ENCODE results near the gene HAUS3. TPM values are rescaled to one million over a fixed set of nuclear protein-coding genes. Genes with fewer than 3 reads are reported as not detected.

HAUS3 gene, protein sequence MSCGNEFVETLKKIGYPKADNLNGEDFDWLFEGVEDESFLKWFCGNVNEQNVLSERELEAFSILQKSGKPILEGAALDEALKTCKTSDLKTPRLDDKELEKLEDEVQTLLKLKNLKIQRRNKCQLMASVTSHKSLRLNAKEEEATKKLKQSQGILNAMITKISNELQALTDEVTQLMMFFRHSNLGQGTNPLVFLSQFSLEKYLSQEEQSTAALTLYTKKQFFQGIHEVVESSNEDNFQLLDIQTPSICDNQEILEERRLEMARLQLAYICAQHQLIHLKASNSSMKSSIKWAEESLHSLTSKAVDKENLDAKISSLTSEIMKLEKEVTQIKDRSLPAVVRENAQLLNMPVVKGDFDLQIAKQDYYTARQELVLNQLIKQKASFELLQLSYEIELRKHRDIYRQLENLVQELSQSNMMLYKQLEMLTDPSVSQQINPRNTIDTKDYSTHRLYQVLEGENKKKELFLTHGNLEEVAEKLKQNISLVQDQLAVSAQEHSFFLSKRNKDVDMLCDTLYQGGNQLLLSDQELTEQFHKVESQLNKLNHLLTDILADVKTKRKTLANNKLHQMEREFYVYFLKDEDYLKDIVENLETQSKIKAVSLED
- total RNA-seq: 7.4 and 16.7 TPM in 2 replicates

DNA sequence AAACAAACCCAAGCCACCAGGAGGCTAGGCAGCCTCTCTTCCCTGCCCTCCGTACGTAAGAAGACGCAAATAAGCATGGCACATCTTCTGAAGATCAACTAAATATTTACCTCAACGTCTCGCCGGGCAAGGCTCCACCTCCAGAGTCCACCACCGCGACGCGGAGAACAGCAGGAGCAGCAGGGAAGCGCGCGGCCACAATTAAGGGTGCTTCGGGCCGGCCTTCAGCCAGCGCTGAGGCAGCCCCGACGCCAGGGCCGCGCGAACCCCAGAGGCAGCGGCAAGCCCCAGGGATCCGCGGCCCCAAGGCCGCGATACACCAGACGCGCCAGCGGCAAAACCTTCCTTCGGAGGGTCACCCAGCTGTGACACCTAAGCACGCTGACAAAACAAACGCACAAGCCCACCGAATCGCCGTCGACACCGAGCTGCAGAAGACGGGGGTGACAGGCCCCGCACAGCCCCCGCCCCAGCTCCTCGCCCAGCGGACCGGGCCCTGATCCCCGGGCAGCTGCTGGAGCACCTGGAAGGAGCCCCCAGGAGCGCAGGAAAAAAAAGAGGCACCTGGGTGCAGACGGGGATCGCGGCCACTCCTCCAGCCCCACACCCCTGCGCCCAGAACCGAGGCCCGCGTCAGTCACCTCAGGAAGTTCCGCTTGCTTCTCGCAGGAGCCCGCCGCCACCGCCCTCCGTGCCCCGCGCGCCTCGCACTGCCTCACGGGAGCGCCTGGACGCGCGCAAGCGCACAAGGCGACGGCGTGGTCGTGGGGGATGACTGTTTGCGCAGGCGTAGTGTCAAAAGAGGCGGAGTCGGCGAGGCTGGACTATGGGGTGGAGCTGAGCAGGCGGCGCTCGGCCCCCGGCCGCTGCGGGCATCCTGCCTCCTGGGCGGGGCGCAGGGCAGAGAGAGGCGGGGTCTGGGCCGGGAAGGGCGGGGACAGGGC is at the start of gene HAUS3, which contains the start of gene POLN:
HAUS3 (minus strand) TSS at position 712 of the 944 bp plus-strand sequence. CDS start 1,175 bp downstream, outside the sequence.
POLN (minus strand) TSS at position 712 of the 944 bp plus-strand sequence. CDS start 12,890 bp downstream, outside the sequence.
- DNase-seq (ENCODE audit: extremely low read depth, low read depth, low spot score): peak; percentile 78

DNA sequence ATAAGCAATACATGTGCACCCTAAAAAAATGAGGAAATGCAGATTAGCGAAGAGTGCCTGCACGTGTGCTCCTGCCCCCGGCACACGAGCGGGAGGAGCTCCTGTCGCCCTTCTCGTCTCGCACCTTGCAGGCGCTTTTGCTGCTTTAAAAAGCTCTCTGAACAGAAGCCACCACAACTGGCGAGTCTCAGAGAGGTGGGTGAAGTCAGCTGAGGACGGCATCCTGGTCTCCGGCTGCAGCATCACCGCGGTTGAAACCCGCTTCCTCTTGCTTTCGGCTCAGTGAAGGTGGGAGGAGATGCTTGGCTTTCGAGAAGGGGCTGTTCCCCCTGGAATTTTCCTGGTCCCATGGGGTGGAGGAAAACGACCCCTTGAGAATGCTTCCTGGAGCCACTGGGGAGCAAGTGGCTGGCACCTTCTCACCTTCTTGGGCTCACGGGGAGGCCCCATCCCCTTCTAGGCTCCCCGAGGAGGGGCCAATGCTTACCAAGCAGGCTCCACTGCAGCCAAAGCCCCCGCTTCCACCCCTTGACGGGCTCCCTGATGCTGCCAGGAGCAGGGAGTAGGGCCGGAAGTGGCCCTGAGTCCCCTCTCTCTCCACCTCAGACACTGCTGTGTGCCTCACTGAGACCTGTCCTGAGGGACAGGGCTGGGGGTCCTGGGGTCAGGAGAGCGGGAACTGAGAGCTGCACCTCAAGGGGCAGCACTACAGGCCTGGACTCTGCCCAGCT is 49.2 kb upstream of the HAUS3 start:
- no peak for DNase-seq (ENCODE audit: extremely low read depth, low read depth, low spot score)

DNA sequence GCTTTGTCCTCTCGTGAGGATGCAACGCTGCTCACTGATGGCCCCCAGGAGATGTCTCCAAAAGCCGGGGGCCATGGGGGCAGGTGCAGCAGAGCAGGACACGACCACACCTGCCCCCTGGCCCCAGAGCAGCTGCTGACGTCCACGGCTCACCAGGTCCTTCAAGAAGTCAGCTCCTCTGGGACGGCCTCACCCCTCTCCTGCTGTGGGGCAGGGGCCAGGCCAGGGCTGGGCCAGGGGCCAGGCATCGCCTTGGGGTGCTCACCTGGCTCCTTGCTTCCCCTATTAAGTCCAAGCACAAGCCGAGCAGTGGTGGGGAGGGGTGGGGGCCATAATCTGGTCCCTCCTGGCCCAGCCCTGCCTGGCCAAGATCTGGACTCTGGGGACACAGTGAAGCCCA is 48.6 kb upstream of the HAUS3 start:
- DNase-seq (ENCODE audit: extremely low read depth, low read depth, low spot score): no peak

DNA sequence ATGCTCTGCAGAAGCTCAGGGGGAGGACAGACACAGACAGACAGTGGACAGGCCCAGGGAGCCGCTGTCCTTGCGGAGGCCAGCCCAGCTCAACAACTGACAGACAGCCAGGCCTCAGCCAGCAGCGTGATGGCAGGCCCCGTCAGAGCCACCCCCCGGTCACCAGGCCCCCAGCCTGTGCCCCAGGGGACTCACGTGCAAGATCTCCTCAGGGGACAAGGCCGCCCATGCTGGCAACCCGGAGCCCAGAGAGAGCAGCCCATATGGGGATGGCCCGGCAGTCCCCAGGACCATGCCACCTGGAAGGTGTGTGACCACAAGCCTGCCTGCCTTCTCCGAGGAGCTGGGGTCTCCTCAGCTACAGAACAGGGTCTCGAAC is 48.0 kb upstream of the HAUS3 start:
- no peak for DNase-seq (ENCODE audit: extremely low read depth, low read depth, low spot score)

DNA sequence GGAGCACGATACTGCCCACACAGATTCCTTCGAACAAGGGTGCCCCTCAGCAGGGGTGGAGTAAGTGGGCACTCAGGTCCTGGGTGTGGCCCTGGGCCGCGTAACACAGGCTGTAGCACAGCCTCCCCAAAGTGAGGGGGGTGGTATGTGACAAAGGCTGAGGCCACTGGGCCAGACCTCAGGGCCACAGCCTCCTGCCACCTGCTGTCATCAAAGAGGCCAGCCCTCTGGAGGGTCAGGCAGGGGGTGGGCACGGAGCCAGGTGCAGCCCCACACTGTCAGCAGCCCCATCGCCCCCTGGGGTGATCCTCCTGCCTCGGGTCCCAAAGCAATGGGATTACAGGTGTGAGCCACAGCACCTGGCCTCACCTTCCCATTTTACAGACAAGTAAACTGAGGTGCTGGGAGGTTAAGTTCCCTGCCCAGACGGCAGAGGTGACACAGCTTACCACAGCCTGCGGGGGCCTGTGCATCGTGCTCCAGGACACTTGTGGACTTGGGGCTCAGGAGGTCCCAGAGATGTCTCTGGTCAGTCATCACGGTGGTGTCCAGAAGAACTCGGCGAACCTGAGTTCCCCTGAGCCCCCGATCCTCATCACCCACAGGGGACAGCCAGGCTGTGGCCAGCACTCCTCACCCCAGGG is 47.5 kb upstream of the HAUS3 start:
- DNase-seq (ENCODE audit: extremely low read depth, low read depth, low spot score): no peak

DNA sequence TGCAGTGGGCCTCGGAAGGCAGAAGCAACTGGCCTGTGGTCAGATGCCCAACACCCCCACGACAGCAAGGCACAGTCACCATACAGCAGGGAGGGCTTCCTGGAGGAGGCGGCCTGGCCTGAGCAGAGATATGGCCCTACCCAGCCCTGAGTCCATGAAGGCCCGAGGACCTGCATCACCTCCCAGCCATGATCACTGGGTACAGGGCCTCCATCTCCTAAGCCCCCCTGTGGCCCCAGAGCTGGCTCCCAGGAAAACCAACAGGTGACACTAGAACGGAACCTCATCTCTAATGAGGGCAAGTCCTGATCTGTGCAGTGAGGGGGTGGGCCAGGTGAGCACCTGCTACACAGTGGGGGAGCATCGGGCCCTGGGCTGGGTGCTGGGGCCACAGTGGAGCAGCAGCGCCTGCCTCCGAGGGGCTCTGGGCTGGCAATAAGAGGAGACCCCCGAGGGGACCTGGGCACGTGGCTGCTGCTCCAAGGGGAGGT is 46.2 kb upstream of the HAUS3 start:
- no peak for DNase-seq (ENCODE audit: extremely low read depth, low read depth, low spot score)

DNA sequence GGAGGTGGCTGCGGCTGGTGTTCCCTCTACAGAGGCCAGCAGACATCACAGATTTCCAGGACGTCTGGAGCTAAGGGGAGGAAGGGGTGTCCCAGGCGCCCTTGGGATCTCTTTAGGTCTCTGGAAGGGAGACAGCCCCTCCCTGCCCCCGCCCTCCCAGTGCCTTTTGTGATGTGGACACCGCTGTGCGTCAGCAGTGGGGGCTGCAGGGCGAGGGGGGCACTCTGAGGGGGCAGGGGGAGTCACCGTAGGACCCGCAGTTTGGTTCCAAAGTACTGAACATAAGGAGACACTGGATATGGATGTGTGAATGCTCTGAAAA is 45.6 kb upstream of the HAUS3 start:
- no peak for DNase-seq (ENCODE audit: extremely low read depth, low read depth, low spot score)

DNA sequence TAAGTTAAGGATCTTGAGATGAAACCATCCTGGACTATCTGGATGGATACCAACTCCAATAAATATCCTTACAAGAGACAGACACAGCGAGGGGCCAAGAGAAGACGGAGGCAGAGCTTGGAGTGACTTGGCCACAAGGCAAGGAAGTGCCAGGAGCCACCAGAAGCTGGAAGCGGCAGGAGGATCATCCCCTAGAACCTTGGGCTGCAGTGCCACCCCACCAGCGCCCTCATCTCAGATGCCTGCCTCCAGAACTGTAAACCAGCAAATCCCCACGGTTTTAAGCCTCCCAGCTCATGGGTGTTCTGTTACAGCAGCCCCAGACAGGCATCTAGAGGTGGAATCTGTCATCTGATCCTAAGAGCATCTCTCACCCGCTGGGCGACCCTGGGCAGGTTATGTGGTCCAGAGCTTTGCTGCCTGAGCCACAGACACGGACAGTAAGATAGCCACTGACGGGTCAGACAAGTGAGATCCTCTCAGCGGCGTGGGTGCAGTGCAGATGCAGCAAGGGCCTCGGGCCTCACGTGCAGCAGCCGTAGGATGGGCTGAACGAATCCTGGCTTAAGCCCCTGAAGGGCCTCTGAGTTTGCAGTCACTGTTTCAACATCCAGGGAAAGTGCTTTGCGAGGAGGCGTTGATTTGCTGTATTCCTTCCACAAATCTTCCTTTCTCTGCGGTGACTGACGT is 45.1 kb upstream of the HAUS3 start:
- no peak for DNase-seq (ENCODE audit: extremely low read depth, low read depth, low spot score)

DNA sequence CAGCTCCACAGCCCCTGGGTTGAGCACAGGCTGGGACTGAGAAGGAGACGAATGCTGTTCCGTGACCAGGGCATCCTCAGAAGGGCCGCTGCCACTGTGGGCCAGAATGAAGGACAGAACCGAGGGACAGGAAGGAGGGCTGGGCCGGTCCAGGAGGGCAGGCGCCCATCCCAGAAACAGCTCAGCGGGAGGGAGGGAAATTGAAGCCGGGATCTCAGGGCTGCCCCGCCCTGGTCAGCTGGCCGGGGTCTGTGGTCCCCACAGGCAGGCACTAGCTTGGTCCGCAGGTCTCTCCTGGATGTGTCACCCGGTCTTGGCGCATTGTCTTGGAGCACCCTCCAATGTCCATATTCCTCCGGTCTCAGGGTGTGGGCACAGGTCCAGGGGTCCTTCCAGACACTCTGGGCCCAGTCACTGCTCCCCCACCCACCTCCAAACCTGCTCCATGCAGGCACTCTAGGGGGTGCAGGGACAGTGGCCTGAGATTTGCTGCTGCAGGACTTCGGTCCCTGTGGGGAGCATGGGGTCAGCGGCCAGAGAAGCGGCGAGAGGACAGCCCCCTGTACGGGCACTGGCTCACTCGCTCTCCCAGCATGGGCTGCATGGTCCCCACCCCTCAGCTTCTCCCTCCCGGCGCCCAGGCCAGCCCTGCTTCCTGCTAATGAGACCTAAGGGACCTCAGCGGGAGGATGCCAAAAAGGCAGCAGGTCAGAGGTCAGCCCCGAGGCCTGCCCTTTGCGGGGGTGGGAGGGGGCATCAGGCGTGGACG is 43.9 kb upstream of the HAUS3 start:
- no peak for DNase-seq (ENCODE audit: extremely low read depth, low read depth, low spot score)

DNA sequence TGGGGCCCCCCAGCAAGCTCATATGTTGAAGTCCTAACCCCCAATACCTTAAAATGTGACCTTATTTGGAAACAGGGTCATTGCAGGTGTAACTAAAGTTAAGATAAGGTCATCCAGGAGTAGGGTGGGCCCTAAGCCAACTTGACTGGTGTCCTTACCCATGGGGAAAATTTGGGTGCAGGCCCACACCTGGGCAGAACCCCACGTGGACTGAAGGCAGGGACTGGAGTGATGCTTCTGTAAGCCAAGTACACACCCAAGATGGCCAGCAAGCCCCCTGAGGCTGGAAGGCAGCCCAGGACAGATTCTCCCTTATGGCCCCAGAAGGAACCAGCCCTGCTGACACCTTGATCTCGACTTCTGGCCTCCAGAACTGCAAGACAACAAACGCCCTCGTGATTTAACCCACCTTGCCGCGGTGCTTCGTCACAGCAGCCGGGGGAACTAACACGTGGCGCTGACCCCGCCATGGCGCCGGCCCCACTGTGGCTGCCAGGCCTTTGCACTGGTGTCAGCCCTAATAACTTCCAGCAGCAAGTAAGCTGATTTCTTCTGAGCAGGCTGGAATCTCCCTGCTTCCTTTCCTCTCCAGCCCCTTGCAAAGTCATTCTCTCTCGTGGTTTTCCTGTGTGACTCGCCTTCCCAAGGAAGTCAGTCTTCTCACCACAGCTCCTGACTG is 43.2 kb upstream of the HAUS3 start:
- DNase-seq (ENCODE audit: extremely low read depth, low read depth, low spot score): no peak

DNA sequence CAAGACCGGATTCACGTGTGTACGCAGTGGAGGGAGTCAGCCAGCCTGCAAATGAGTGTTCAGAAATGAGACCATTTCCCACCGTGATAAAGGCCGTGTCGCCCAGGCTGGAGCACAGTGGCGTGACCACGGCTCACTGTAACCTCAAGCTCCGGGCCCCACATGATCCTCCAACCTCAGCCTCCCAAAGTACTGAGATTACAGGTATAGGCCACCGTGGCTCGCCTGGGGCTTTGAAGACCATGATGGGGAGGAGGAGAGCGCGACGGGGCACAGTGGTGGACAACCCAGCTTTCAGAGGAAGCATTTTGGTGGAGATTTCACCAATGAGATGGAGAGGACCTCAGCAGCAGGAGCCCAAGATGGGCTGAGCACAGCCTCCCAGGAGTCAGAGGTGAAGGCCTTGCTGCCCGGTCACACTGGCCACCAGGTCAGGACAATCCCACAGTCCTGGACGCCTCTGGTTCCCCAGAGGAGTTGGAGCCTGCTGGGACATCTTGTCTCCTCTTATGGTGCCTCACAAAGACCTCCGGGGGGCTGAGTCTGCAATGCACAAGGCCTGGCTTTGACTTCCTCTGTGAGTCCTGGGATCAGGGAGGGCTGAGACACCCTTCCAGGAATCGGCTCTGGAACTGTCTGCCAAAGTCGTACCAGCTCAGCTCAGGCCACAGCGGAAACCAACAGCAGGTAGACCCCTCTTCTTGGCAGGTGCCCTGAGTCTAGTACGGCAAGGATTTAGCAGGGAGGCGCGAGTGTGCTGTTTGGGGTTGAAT is 42.4 kb upstream of the HAUS3 start:
- no peak for DNase-seq (ENCODE audit: extremely low read depth, low read depth, low spot score)

DNA sequence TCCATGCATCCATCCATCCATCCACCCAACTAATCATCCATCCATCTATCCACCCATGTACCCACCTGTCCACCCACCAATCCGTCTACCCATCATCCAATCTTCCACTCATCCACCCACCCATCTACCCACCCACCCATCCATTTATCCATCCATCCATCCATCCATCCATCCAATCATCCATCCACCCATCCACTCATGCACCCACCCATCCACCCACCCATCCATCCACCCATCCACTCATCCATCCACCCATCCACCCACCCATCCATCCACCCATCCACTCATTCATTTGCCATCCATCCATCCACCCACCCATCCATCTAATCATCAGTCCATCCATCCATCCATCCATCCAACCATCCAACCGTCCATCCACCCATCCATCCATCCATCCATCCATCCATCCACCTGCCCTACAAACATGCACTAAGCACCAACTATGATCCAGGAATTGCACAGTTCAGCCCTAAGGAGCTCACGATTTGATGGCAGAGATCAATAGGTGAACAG is 41.3 kb upstream of the HAUS3 start:
- no peak for DNase-seq (ENCODE audit: extremely low read depth, low read depth, low spot score)

DNA sequence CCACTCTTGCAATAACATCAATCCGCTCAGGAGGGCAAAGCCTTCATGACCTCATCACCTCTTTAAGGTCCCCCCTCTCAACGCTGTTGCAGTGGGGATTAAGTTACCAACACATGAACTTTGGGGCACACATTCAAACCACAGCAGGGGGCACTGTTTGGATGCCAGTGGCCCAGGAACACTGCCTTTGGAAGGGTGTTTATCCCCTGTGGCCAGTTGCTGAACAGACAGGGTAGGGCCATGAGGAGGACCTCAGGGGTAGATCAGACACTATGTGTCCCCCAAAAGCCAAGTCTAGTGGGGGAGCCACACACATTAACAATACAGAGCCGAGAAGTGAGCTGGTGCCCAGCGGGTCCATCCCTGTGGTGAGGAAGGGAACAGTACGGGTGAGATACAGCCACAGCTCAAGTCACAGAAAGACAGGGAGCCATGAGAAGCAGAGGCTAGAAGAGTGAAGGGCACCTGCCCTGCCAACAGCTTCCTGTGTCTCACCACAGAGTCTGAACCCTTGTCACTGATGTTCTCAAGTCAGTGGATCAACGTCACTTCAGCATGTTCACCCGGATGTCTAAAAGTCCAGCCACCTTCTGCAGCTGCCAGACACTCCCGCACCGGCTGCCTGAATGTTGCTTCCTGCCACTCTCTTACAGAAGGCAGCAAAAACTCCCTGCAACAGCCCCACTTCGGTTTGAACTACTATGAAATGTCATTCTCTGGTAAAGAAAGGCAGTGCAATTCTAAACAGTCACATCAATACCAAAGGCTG is 39.8 kb upstream of the HAUS3 start:
- no peak for DNase-seq (ENCODE audit: extremely low read depth, low read depth, low spot score)

DNA sequence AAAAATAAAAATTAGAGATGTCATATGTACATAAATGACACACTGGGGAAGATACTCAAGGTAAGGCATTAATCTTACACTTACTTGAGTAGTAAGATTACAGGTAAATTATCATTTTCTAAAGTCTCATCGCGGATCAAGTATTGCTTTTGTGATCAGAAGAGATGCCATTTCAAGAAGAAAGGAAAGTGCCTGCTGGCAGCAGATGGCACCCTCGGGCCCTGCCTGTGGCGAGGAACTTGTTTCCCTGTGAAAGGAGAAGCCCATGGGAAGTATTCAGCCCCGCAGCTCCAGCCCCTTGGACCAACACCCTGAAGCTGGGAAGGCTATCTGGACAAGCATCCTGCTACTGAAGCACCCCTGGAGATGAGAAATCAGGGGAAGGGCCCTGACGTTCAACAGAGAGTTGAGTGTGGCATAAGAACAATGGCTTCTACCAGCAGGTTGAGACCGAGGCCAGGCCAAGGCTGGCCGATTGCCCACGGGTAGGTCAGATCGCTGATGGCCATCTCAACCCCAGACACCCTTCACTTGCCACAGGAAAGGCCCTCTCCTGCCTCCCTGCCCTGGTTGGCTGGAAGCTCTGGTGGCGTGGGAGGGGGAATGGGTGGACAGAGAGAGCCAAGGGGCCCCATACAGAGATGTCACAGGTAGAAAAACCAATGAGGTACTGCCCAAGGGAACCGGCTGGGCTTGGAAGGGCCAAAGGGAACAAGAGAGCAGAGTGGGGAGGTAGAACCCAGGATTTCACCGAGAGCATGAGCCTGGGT is 38.8 kb upstream of the HAUS3 start:
- no peak for DNase-seq (ENCODE audit: extremely low read depth, low read depth, low spot score)

DNA sequence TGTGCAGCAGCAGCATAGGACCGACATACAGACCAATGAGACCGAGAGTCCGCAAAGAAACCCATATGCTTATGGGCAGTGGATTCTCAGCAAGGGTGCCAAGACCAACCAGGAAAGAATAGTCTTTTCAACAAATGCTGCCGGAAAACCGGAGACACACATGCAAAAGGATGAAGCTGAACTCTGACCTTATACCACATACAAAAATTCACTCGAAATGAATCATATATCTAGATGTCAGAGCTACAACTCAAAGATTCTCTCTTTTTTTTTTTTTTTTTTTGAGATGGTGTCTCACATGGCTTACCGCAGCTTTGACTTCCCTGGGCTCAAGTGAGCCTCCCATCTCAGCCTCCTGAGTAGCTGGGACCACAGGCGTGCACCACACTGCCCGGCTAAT is 36.0 kb upstream of the HAUS3 start:
- no peak for DNase-seq (ENCODE audit: extremely low read depth, low read depth, low spot score)
